IPS-20b (cell line): Measurements from ENCODE around the gene C11orf68.
A peak's percentile ranks its signal among the peaks of the same experiment; 100 is the strongest.

Experiments
- H3K27ac ChIP-seq: one replicate; pipeline ENCODE4 v1.5.1; 2013; ENCODE audit warnings: low read length
- H3K27me3 ChIP-seq: 2 replicates; pipeline ENCODE4 v1.6.1; 2013; ENCODE audit warnings: mild to moderate bottlenecking, low read length, inconsistent platforms; ENCODE audit not compliant: insufficient read depth
- H3K36me3 ChIP-seq: 2 replicates; pipeline ENCODE4 v1.6.1; 2013; ENCODE audit warnings: low read depth, mild to moderate bottlenecking, inconsistent platforms, low read length, moderate library complexity; ENCODE audit not compliant: insufficient read depth
- H3K4me1 ChIP-seq: 2 replicates; pipeline ENCODE4 v1.6.1; 2013; ENCODE audit warnings: mild to moderate bottlenecking, control low read depth, inconsistent platforms, low read length, moderate library complexity; ENCODE audit not compliant: insufficient read depth
- H3K4me3 ChIP-seq: 2 replicates; pipeline ENCODE4 v1.5.1; 2013; ENCODE audit warnings: mild to moderate bottlenecking, low read length, inconsistent platforms
- H3K9ac ChIP-seq: 2 replicates; pipeline ENCODE4 v1.6.1; 2013; ENCODE audit warnings: low read depth, mild to moderate bottlenecking, inconsistent platforms, low read length, moderate library complexity
- H3K9me3 ChIP-seq: 2 replicates; pipeline ENCODE4 v1.6.1; 2013; ENCODE audit warnings: mild to moderate bottlenecking, low read depth, low read length, inconsistent platforms; ENCODE audit not compliant: insufficient read depth

Gene C11orf68

DNA sequence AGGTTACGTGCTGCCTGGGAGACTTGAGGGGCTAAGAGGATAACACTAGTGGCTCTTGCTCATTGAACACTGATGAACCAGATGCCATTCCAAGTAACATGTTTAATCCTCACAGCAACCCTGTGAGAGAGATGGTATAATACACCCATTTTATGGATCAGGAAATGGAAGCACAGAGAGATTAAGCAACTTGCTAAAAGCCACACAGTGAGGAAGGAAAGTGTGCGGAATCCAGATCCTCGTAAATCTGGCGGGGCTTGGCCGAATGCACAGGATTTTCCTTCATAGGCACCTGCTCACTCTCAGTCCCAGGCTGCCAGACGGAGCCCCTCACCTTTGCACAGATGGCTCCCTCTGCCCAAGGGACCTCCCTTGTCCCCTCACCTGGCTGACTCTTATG, 11.0 kb downstream of the C11orf68 start:
- H3K27ac ChIP-seq: no peak overlapping the region
- no peaks in the 10 kb centered on the region for H3K36me3 ChIP-seq
- no peak overlapping the region for H3K4me3 ChIP-seq
- H3K9me3 ChIP-seq: no peaks in the 10 kb centered on the region
- peaks cover 3% of the 10 kb centered on the region; the same call in 1 of the 2 replicates for H3K4me1 ChIP-seq
- H3K27me3 ChIP-seq: peaks cover 38% of the 10 kb centered on the region
- H3K9ac ChIP-seq: no peak overlapping the region

DNA sequence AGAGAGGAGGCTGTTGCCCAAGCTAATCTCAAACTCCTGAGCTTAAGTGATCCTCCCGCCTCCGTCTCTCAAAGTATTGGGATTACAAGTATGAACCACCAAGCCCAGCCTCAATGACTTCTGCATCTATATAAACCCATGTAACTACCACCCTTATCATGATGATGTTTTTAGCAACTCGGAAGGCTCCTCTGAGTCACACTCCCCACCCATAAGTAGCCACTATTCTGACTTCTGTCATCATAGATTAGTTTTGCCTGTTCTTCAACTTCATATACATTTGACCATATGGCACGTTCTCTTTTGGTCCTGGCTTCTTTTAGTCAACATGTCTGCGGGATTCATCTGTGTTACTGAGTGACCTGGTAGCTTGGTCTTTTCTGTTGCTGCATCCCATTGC, 12.3 kb downstream of the C11orf68 start:
- H3K36me3 ChIP-seq: no peaks in the 10 kb centered on the region
- H3K4me3 ChIP-seq: no peak overlapping the region
- H3K9me3 ChIP-seq: no peaks in the 10 kb centered on the region
- no peak overlapping the region for H3K9ac ChIP-seq
- H3K27me3 ChIP-seq: peaks cover 46% of the 10 kb centered on the region
- H3K4me1 ChIP-seq: no peaks in the 10 kb centered on the region; the same call in 1 of the 2 replicates
- no peak overlapping the region for H3K27ac ChIP-seq

DNA sequence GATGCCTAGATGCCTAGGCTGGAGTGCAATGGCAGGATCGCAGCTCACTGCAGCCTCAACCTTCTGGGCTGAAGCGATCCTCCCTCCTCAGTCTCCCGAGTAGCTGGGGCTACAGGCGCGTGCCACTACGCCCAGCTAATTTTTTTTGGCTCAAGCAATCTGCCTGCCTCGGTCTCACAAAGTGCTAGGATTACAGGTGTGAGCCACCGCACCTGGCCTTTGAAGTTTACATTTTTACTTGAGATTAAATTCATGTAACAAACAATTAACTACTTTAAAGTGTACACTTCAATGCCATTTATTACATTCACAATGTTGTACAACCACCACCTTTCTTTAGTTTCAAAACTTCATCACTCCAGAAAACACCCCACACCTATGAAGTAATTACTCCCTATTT, 15.1 kb downstream of the C11orf68 start:
- Histone ChIP-seq H3K4me3 (no peak overlapping the region), H3K9ac (no peak overlapping the region), H3K27me3 (peaks cover 67% of the 10 kb centered on the region), H3K36me3 (no peaks in the 10 kb centered on the region), H3K4me1 (no peaks in the 10 kb centered on the region; the same call in 1 of the 2 replicates), H3K9me3 (no peaks in the 10 kb centered on the region), H3K27ac (no peak overlapping the region)

DNA sequence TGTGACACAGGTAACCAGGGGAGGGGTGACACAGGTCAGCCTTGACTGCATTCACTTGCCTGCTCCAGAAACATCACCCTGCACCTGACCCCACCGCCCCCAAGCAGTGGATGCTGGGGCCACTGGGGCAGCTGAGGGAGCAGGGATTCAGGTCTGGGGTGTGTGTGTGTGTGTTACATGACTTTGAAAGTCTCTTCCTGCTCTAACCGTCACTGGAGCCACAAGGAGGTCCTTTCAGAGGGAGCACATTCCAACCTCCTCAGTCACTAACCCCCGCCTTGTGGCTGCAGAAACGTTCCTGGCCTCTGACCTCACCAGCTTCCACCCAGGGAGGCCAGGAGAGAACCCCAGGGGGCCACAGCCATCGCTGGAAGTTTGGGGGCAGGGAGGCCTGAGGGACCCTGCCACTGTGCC, 15.8 kb downstream of the C11orf68 start:
- Histone ChIP-seq H3K27ac (no peak overlapping the region), H3K4me1 (no peaks in the 10 kb centered on the region; the same call in 1 of the 2 replicates), H3K36me3 (no peaks in the 10 kb centered on the region), H3K9ac (no peak overlapping the region), H3K4me3 (no peak overlapping the region), H3K27me3 (peaks cover 72% of the 10 kb centered on the region), H3K9me3 (no peaks in the 10 kb centered on the region)

DNA sequence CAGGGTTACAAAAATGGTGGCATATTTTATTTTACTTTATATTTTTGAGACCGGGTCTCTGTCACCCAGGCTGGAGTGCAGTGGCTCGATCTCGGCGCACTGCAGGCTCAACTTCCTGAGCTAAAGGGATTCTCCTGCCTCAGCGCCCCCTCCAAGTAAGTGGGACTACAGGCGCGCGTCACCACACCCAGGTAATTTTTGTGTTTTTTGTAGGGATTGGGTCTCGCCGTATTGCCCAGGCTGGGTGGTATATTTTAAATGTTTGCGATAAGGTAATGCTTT, 18.0 kb downstream of the C11orf68 start:
- H3K4me1 ChIP-seq: no peaks in the 10 kb centered on the region; the same call in 1 of the 2 replicates
- H3K27me3 ChIP-seq: peaks cover 74% of the 10 kb centered on the region
- H3K27ac ChIP-seq: no peak overlapping the region
- no peak overlapping the region for H3K9ac ChIP-seq
- H3K9me3 ChIP-seq: no peaks in the 10 kb centered on the region
- no peaks in the 10 kb centered on the region for H3K36me3 ChIP-seq
- peak overlapping the region; percentile 65; the same call in 1 of the 2 replicates for H3K4me3 ChIP-seq

DNA sequence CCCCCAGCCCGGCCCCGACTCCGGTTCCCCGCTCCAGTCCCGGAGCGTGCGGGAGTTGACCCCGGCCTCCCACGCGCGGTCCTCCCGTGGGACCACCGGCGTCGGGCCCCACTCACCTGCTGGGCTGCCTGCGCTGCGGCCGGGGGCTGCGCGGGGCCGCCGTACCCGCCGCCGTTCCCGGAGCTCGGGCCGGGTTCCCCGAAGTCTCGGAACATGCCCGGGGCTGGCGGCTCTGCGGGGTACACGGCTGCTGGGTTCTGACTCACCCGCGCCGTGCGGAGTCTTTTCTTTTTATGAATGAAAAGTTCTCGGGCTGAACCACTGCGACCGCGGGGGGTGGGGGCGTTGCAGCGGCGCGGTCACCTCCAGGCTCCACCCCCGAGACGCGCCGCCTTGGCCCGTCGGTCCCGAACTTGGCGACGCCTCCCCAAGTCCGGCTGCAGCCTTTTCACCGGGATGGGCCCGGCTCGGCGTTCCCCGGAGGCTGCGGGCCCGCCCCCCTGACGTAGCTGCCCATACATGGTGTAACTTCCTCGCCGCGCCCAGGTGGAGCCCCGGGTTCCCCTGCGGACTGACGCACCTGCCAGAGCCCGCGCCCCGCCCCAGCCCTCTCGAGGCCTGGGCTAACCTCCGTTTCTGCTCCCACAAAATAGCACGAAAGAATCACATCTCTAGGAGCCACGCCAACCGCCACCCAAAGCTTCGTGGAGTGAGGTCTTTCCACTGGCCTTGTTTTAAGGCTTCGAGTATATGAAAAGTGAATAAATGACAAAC, 18.6 kb downstream of the C11orf68 start, which contains the start of gene FOSL1:
Gene FOSL1, minus strand, starts transcription at position 264 of the 774 bp plus-strand sequence. Its CDS starts 49 bp downstream, at position 215.
- Histone ChIP-seq H3K9ac (peak within 1 kb of the TSS; percentile 53), H3K4me1 (no peaks in the 10 kb centered on the region; the same call in 1 of the 2 replicates), H3K27ac (no peak within 1 kb of the TSS), H3K36me3 (no peaks in the 10 kb centered on the region), H3K9me3 (no peaks in the 10 kb centered on the region), H3K27me3 (peaks cover 74% of the 10 kb centered on the region), H3K4me3 (peak within 1 kb of the TSS; percentile 65)

DNA sequence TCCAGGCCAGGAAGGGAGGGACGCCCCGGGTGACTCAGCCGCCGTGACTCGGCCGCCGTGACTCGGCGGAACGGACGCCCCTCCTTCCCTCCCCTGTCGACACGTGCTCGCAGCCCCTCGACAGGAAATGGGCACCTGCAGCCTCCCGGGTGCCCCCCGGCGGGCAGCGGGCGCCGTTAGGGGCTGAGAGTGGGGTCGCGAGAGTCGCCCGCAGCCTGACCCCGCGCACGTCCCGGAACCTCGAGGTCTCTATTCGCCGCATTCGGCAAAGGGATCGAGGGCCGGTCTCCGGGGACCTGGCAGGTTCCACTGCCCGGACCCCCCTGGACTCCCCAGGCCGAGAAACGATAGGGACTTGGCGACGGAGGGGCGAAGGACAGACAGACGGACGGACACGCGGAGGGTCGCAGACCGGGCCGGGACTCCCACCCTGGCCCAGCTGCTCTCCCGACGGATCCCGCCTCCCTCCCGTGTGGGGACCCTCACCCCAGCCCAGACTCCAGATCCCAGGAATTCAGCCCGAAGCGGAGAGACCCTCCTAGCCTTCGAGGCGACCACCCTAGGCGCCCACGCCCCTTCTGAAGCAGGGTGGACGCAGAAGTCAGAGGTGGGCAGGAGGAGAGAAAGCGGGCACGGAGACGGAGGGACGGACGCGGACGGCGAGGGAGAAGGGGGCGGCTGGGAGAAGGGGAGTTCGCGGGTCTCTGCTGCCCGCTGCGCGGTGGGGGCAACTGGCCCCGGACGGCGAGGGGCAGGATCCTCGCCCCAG, 19.3 kb downstream of the C11orf68 start:
- Histone ChIP-seq H3K27ac (no peak overlapping the region), H3K9ac (peak overlapping the region; percentile 53), H3K36me3 (no peaks in the 10 kb centered on the region), H3K9me3 (no peaks in the 10 kb centered on the region), H3K4me1 (no peaks in the 10 kb centered on the region; the same call in 1 of the 2 replicates), H3K27me3 (peaks cover 74% of the 10 kb centered on the region), H3K4me3 (peak overlapping the region; percentile 65)

DNA sequence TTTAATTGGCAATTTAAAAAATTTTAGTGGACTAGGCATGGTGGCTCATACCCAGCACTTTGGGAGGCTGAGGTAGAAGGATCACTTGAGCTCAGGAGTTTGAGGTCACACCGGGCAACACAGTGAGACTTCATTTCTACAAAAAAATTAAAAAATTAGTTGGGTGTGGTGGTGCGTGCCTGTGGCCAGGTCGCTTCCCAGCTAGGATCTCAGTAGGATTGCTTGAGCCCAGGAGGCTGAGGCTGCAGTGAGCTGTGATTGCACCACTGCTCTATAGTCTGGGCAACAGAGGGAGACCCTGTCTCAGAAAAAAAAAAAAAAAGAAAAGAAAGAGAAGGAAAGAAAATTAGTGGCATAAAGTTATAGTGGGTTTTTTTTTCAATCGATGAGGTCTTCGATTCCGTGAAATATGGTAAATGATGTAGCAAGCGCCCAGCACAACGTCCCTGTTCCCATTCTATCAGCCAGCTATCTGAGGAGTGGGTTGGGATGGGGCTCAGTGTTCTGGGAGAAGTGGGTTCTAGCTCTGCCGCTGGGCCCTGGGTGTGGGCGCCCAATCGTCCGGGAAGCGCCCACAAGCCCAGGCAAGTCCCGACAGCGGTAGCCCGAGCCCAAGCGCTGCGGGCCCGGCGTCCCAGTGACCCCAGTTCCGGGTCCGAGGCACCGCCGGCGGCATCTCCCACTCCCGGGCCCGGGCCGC, 20.1 kb downstream of the C11orf68 start:
- no peaks in the 10 kb centered on the region; the same call in 1 of the 2 replicates for H3K4me1 ChIP-seq

DNA sequence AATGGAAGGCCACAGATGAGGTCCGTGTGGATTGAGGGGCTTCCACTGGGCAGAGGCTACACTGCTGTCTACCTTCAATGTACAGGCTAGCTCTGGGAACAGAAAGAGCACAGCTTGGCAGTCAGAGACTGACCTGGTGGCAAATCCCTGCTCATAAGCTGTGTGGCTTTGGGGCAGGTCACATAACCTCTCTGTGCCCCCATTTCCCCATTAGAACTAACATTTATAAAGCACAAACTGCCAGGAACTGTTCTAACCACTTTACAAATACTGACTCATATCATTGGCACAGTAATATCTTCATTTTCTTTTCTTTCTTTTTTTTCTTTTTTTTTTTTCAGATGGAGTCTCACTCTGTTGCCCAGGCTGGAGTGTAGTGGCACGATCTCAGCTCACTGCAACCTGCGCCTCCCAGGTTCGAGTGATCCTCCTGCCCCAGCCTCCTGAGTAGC, 21.8 kb downstream of the C11orf68 start:
- Histone ChIP-seq H3K27ac (no peak overlapping the region), H3K4me3 (no peak overlapping the region), H3K9me3 (no peaks in the 10 kb centered on the region), H3K36me3 (no peaks in the 10 kb centered on the region), H3K4me1 (peaks cover 1% of the 10 kb centered on the region; the same call in 1 of the 2 replicates), H3K27me3 (peaks cover 53% of the 10 kb centered on the region), H3K9ac (no peak overlapping the region)

More for the DNA sequence above, 20.1 kb downstream of the C11orf68 start:
- no peaks in the 10 kb centered on the region for H3K36me3 ChIP-seq
- H3K9me3 ChIP-seq: no peaks in the 10 kb centered on the region
- no peak overlapping the region for H3K27ac ChIP-seq
- peak overlapping the region; percentile 65; the same call in 1 of the 2 replicates for H3K4me3 ChIP-seq
- H3K27me3 ChIP-seq: peaks cover 70% of the 10 kb centered on the region
- peak overlapping the region; percentile 53; the same call in 1 of the 2 replicates for H3K9ac ChIP-seq

DNA sequence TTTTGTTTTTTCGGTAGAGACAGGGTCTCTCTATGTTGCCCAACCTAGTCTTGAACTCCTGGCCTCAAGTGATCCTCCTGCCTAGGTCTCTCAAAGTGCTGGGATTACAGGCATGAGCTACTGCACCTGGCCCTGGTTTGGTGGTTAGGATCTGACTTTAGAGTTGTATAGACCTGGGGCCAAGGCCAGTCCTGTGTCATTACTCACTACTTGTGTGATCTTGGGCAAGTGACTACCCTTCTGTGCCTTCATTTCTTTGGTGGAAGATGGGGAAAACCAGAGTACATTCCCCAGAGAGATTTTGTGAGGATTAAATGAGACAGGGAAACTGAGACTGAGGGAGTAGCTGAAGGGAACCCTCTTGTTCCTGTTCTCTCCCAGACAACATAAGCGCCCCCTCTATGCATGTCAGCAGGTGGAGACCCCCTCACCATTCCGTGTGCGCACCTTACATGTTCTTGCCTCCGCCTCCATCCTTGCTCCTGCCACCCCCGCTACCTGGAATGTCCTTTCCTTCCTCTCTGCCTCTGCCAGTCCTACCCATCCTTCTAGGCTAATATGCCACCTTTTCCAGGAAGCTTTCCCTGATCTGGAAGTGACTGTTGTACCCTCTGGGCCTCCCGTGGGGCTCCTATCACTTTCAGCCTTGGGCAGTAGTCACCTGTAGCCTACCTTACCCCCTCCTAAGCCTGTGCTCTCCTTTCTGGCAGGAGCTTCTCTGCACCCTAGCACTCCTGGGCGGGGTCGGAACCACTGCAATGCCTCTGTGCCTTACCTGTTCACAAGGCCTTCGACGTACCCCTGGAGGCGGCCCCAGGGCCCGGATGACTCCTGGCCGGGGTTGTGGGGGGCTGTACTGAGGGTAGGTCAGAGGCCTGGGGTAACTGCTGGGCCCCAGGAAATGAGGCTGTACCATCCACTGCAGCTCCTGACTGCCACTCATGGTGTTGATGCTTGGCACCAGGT, 22.5 kb downstream of the C11orf68 start:
- no peak overlapping the region for H3K4me3 ChIP-seq
- no peaks in the 10 kb centered on the region for H3K9me3 ChIP-seq
- H3K27ac ChIP-seq: no peak overlapping the region
- H3K27me3 ChIP-seq: peaks cover 53% of the 10 kb centered on the region
- peaks cover 4% of the 10 kb centered on the region; the same call in 1 of the 2 replicates for H3K4me1 ChIP-seq
- H3K36me3 ChIP-seq: no peaks in the 10 kb centered on the region
- H3K9ac ChIP-seq: no peak overlapping the region
